AG04450 (cell line): ENCODE measurements around the gene SLC25A45. TPM values are rescaled to one million over a fixed set of nuclear protein-coding genes. Genes with fewer than 3 reads are reported as not detected.

Experiments used
- CTCF ChIA-PET: fragments of 300-600, 350-600 bp; formaldehyde crosslinking; extraction: SDS; loops from one replicate; lab custom pipeline; 2022; ENCODE audit warnings: antibody characterized with exemption, inconsistent platforms; lab: Charles Lee
- POLR2A ChIA-PET: fragments of 350-600 bp; formaldehyde crosslinking; extraction: SDS; loops from one replicate; lab custom pipeline; 2021; ENCODE audit warnings: antibody characterized with exemption, inconsistent platforms; lab: Yijun Ruan, JAX
- DNase-seq: peaks from one replicate; pipeline ENCODE4 v3.0.0-alpha.2; 2011; ENCODE audit warnings: low read depth, low spot score
- H3K27ac ChIP-seq: one replicate; pipeline ENCODE4 v1.5.1; 2012; ENCODE audit warnings: low read depth, low read length, control low read depth
- H3K27me3 ChIP-seq: one replicate; pipeline ENCODE4 v1.6.0; 2012; ENCODE audit warnings: low read length; ENCODE audit not compliant: control insufficient read depth, insufficient read depth
- H3K4me3 ChIP-seq: 2 replicates; pipeline ENCODE4 v1.5.1; 2011; ENCODE audit warnings: mild to moderate bottlenecking, low read depth, low read length, control low read depth
- H3K9me3 ChIP-seq: 2 replicates; pipeline ENCODE4 v1.5.1; 2012; ENCODE audit warnings: low read length; ENCODE audit not compliant: control insufficient read depth, insufficient read depth
- polyA plus RNA-seq: library from polyadenylated mRNA; depleted of rRNA; stranded (reverse); fragments of >200 nt; gene quantifications from 2 replicates; pipeline ENCODE4 v1.2.3, GENCODE V29; 2011
- TF ChIP-seq, protein P1 (sequence below): IDR thresholded peaks from 2 replicates; pipeline ENCODE4 v1.5.1; 2011; ENCODE audit warnings: low read depth, low read length, control low read depth, inconsistent platforms

Gene SLC25A45
- polyA plus RNA-seq, 1 experiment = 0.76 TPM

DNA sequence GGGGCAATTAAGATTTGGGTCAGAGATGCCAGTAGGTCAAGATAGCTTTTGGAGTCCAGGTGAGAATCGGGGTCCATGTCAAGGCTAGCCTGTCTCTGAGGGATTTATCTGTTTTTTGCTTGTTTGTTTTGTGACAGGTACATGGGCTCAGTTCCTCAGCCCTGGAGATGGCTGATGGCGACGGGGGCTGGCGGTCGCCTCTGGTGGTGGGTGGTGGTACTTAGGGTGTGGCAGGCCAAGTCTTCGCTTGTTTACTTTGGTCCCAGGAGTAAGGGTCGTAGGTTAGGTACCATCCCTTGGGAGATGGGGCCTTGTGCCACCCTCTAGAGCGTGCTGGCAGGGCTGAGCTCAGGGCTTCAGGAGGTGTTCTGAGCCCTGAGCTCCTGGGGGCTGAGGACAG is 4.7 kb downstream of the SLC25A45 start:
- ChIA-PET CTCF (interaction anchor here (1.6 kb wide), 1 partner anchor 39 kb away, joined by 5 read pairs; no protein-coding TSS in a partner anchor), POLR2A (interaction anchor here (0.8 kb wide), 1 partner anchor 45 kb away, joined by 3 read pairs; no protein-coding TSS in a partner anchor)
- no peak overlapping the region for H3K27ac ChIP-seq

DNA sequence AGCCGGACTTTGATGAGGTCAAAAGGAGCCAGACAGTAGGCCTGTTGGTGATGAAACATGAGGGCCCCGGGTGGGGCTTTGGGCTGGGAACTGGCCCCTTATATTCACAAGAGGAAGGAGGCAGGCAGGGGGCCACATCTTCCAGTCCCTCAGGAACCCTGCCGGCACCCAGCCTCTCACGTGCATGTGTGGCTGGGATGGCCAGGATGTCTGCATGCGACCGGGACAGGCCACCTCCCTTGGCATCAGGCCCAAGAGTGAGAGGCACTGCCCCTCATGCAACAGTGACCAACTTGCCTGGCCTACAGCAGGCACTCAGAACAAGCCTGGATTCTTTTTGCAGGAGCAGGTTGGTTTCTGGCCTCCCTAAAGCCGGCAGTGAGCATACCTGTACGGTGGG is 5.4 kb downstream of the SLC25A45 start:
- no peak for DNase-seq
- H3K27me3 ChIP-seq = no peaks in the 10 kb centered on the region
- CTCF ChIA-PET = no interaction called here
- no peaks in the 10 kb centered on the region for H3K9me3 ChIP-seq
- H3K27ac ChIP-seq = no peak overlapping the region
- TF ChIP-seq, protein P1, sequence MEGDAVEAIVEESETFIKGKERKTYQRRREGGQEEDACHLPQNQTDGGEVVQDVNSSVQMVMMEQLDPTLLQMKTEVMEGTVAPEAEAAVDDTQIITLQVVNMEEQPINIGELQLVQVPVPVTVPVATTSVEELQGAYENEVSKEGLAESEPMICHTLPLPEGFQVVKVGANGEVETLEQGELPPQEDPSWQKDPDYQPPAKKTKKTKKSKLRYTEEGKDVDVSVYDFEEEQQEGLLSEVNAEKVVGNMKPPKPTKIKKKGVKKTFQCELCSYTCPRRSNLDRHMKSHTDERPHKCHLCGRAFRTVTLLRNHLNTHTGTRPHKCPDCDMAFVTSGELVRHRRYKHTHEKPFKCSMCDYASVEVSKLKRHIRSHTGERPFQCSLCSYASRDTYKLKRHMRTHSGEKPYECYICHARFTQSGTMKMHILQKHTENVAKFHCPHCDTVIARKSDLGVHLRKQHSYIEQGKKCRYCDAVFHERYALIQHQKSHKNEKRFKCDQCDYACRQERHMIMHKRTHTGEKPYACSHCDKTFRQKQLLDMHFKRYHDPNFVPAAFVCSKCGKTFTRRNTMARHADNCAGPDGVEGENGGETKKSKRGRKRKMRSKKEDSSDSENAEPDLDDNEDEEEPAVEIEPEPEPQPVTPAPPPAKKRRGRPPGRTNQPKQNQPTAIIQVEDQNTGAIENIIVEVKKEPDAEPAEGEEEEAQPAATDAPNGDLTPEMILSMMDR = no peak
- H3K4me3 ChIP-seq = no peak overlapping the region
- POLR2A ChIA-PET = no interaction called here

More for the DNA sequence above, 4.7 kb downstream of the SLC25A45 start:
- H3K4me3 ChIP-seq = no peak overlapping the region
- no peaks in the 10 kb centered on the region for H3K9me3 ChIP-seq
- no peak for DNase-seq
- no peaks in the 10 kb centered on the region for H3K27me3 ChIP-seq
- TF ChIP-seq, protein P1 = no peak

DNA sequence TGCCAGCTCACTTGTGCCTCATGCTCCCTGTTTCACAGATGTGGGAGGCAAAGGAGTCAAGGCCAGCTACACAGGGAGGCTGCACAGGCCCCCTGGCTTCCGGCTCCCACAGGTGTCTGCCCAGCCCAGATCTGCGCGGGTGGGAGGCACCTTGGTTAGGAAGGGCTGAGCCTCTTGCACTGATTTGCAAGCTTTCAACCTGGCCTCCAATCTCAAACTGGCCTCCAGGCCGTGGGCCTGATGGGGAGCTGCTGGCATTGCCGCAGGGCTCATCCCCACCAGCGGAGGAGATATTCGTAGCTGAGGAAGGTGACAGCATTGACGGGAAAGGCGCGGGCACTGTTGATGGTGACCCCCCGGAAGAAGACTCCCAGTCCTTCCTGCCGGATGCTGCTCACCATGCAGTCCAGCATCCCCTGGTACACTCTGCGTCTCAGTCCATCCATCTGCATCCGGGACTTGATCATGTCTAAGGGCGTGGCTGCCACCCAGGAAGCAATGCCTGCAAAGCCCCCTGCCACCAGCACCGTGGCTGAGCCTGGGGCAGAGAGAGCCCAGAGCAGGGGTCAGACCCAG is 6.2 kb downstream of the SLC25A45 start:
- Histone ChIP-seq H3K9me3 (no peaks in the 10 kb centered on the region), H3K27me3 (no peaks in the 10 kb centered on the region), H3K27ac (no peak overlapping the region), H3K4me3 (no peak overlapping the region)
- CTCF ChIA-PET = interaction anchor here (0.6 to 0.7 kb wide), 2 partner anchors 36 to 41 kb away, joined by 3 to 6 read pairs; no protein-coding TSS in a partner anchor
- no peak for DNase-seq
- TF ChIP-seq, protein P1 = no peak
- POLR2A ChIA-PET = no interaction called here

DNA sequence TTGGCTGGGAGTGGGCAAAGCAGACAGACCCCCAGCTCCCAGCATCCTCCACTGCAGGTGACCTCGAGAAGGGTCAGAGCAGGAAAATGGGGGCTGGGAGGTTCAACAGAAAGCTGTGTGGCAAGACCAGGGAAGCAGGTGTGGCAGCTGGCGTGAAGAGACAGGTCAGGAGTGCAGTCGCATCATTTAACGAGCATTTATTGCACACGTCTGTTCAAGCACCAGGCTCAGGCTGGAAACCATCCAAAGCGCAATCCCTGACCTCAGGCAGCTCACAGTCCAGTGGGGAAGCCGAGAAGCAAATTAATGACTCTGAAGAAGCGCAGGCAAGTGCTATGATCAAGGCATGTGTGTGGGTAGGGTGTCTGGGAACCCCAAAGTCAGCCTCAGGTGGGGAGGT is 7.4 kb downstream of the SLC25A45 start:
- POLR2A ChIA-PET = interaction anchor here (0.7 kb wide), 1 partner anchor 132 kb away, joined by 3 read pairs; no protein-coding TSS in a partner anchor
- Histone ChIP-seq H3K4me3 (no peak overlapping the region), H3K27me3 (no peaks in the 10 kb centered on the region), H3K9me3 (no peaks in the 10 kb centered on the region), H3K27ac (no peak overlapping the region)
- DNase-seq = no peak
- TF ChIP-seq, protein P1 = no peak
- CTCF ChIA-PET = no interaction called here

DNA sequence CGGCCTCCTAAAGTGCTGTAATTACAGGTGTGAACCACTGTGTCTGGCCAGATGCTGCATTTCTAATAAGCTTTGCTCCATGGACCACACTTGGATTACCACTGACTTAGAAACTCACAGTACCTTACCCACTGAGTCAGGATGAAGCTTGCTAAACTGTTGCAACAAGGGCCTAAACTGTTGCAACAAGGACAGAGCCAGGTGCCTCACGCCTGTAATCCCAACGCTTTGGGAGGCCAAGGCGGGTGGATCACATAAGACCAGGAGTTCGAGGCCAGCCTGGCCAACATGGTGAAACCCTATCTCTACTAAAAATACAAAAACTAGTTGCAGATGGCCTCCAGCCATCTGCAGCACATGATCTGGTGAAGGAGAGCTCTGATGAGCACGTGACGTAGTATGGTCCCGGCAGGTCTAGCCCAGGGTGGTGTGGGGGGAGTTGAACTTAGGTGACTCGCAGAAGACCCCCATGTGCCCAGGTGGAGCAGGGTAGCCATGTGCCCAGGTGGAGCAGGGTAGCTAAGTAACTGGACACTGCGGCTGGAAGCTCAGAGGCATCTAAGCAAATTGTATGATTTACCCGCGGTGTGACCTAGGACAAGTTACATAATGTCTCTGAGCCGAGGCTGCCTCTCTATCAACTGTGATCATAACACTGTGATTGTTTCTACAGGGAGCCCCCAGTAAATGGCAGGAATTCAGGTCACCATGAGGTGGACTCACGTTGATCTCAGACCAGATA is 8.4 kb downstream of the SLC25A45 start:
- TF ChIP-seq, protein P1 = no peak
- no peak overlapping the region for H3K27ac ChIP-seq
- no peaks in the 10 kb centered on the region for H3K9me3 ChIP-seq
- no peak overlapping the region for H3K4me3 ChIP-seq
- no peak for DNase-seq
- POLR2A ChIA-PET = interaction anchor here (0.7 to 1.2 kb wide), 3 partner anchors 45 to 135 kb away, joined by 3 to 7 read pairs (median 3); no protein-coding TSS in a partner anchor
- H3K27me3 ChIP-seq = no peaks in the 10 kb centered on the region
- CTCF ChIA-PET = no interaction called here
